Adrenal gland (tissue), 5 donors: Measurements from ENCODE around the gene SMCHD1.

ENCODE experiments used
- POLR2A ChIP-seq, 2 donors: fragments of 450-650 bp; IDR thresholded peaks; one replicate each; pipeline ENCODE4 v1.6.1; 2017; ENCODE audit warnings: antibody characterized with exemption in 2 of 2, mild to moderate bottlenecking in 2 of 2, moderate library complexity in 1 of 2
- TF ChIP-seq, protein P1 (sequence below), 6 experiments: fragments of 450-650 bp in 4 of 6; fragments of 200-600 bp in 2 of 6; sonication (generic) in 1 of 6; IDR thresholded peaks; 1 replicate in 5 of 6; 2 replicates in 1 of 6; pipeline versions ENCODE4 v1.5.1 to v1.8.0; 2016 to 2021; ENCODE audit warnings: antibody characterized with exemption in 6 of 6, mild to moderate bottlenecking in 2 of 6, moderate library complexity in 1 of 6
- donor health status: DM: no; HTN: no; CAD: no.

DNA sequence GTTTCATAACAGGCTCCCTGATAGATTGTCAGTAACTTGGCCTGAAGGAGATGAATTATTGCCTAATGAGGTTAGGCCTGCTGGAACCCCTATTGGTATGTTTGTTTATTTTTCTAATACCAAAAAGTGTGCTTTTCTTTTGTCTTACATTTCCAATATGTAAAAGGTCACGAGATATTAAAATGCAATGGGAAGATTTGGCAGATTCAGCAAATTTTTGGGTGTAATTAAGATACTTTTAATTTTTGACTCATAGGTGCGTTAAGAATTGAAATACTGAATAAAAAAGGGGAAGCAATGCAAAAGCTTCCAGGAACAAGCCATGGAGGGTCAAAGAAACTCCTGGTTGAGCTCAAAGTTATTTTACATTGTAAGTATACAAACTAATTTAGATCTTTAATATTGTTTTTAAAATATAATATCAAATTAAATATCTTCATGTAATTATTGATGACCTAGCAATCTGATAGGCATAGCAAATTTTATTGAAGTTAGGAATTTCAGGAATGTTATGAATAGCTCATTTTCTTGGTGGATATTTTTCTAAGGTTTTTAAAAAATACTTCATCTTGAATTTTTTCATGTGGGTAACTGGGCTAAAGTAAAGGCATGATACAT, 52.1 kb downstream of the SMCHD1 start:
- TF ChIP-seq, protein P1, sequence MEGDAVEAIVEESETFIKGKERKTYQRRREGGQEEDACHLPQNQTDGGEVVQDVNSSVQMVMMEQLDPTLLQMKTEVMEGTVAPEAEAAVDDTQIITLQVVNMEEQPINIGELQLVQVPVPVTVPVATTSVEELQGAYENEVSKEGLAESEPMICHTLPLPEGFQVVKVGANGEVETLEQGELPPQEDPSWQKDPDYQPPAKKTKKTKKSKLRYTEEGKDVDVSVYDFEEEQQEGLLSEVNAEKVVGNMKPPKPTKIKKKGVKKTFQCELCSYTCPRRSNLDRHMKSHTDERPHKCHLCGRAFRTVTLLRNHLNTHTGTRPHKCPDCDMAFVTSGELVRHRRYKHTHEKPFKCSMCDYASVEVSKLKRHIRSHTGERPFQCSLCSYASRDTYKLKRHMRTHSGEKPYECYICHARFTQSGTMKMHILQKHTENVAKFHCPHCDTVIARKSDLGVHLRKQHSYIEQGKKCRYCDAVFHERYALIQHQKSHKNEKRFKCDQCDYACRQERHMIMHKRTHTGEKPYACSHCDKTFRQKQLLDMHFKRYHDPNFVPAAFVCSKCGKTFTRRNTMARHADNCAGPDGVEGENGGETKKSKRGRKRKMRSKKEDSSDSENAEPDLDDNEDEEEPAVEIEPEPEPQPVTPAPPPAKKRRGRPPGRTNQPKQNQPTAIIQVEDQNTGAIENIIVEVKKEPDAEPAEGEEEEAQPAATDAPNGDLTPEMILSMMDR (IDR thresholded peaks at IDR 0.05), result no peak
- no peak for TF ChIP-seq POLR2A (IDR thresholded peaks at IDR 0.05)
